Measurements from ENCODE around the gene LAMA4.
A peak's percentile ranks its signal among the peaks of the same experiment; 100 is the strongest.

The LAMA4 gene

DNA sequence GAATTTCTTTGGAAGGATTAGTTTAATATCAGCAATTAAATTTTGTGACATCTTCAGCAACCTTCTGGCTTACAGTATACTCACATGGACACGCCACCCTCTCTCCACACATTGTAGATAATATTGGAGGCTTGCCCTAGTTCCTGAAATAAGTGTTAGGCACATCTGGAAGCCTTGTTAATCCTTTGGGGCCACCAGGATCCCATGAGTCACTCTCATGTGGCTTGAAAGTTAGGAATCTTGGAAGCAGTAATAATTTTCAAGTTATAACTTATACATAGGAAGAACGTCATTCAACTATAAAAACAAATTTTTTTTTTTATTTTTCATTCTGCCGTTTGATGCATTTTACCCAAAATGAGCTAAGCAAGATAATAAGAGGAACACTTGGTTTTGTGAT lies 20.5 kb downstream of the LAMA4 start:
- H3K4me1 ChIP-seq (ENCODE audit: control insufficient read depth in 1 of 2, insufficient read depth in 2 of 2, low read length in 2 of 2): peaks cover 15 to 28% of the 10 kb centered on the region in 2 donors
- H3K27me3 ChIP-seq (ENCODE audit: low read depth, low read length): no peaks in the 10 kb centered on the region
- H3K4me3 ChIP-seq (ENCODE audit: low read depth in 1 of 2, low read length in 2 of 2): no peak overlapping the region
- H3K36me3 ChIP-seq (ENCODE audit: control insufficient read depth in 1 of 2, insufficient read depth in 2 of 2, low read length in 2 of 2): no peaks in the 10 kb centered on the region
- H3K9me3 ChIP-seq (ENCODE audit: control insufficient read depth in 1 of 2, low read length in 2 of 2): no peaks in the 10 kb centered on the region
- peak overlapping the region; percentile 90 for H3K27ac ChIP-seq (ENCODE audit: low read length)

DNA sequence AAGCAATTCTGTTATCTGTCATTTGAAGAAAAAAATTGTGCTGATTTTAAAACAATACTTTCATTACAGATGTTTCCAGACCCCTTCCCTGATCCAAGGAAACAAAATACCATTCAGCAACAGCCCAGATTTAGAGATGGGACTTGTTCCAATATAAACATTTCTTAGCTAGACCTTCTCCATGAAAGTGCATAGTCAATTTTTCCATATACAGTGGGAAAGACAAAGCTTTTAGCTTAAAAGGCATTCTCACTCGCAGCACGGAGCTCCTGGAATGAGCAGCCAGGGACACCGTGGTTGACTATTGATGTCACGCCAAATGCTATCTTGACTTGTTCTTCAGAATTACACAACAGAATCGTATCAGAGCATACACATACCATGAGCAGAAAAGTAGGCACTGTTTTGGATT lies 21.5 kb downstream of the LAMA4 start:
- Histone ChIP-seq H3K27me3 (ENCODE audit: low read depth, low read length) (no peaks in the 10 kb centered on the region), H3K4me3 (ENCODE audit: low read depth in 1 of 2, low read length in 2 of 2) (no peak overlapping the region), H3K27ac (ENCODE audit: low read length) (peak overlapping the region; percentile 90), H3K9me3 (ENCODE audit: control insufficient read depth in 1 of 2, low read length in 2 of 2) (no peaks in the 10 kb centered on the region), H3K36me3 (ENCODE audit: control insufficient read depth in 1 of 2, insufficient read depth in 2 of 2, low read length in 2 of 2) (no peaks in the 10 kb centered on the region), H3K4me1 (ENCODE audit: control insufficient read depth in 1 of 2, insufficient read depth in 2 of 2, low read length in 2 of 2) (peaks cover 10 to 28% of the 10 kb centered on the region in 2 donors)

DNA sequence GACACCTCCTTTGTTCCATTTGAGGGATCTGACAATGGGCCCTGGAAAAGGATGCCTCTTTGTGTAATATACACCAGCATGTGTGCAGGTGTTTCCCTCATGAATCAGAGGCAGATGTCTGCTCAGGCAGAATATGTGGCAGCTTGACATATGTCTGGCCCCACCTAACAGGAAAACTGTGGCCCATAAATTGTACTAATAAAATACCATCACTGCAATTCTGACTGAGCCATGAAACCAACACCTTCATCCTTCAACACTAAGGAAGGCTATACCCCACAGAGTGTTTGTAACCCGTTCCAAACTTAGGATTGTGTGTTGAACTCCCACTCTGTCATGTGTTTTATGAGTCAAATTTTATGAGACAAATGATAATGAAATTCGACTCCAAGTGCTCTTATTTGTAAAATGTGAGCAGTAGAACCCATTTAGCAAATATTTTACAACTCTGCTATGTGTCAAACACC lies 22.7 kb downstream of the LAMA4 start:
- Histone ChIP-seq H3K4me3 (ENCODE audit: low read depth in 1 of 2, low read length in 2 of 2) (no peak overlapping the region), H3K27ac (ENCODE audit: low read length) (peak overlapping the region; percentile 90), H3K4me1 (ENCODE audit: control insufficient read depth in 1 of 2, insufficient read depth in 2 of 2, low read length in 2 of 2) (peaks cover 6 to 25% of the 10 kb centered on the region in 2 donors), H3K27me3 (ENCODE audit: low read depth, low read length) (no peaks in the 10 kb centered on the region), H3K9me3 (ENCODE audit: control insufficient read depth in 1 of 2, low read length in 2 of 2) (no peaks in the 10 kb centered on the region), H3K36me3 (ENCODE audit: control insufficient read depth in 1 of 2, insufficient read depth in 2 of 2, low read length in 2 of 2) (no peaks in the 10 kb centered on the region)

DNA sequence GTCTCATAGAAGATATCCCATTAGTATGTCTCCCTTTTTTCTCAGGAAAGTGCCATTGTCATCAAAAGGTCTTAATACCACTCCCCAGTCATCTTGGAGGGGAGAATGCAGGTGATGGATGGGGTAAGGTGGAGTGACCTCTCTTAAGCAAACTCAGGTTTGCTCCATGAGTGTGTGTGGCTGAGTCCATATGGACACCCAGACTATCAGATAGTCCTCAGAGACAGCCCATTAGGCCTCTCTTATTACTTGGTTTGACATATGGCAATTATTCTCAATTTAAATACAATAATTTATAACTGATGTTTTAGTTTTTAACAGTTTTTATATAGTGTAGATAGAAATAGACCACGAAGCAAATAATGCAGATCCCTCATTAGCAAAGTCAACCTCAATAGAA lies 23.2 kb downstream of the LAMA4 start:
- Histone ChIP-seq H3K4me3 (ENCODE audit: low read depth in 1 of 2, low read length in 2 of 2) (no peak overlapping the region), H3K36me3 (ENCODE audit: control insufficient read depth in 1 of 2, insufficient read depth in 2 of 2, low read length in 2 of 2) (no peaks in the 10 kb centered on the region), H3K27ac (ENCODE audit: low read length) (peak overlapping the region; percentile 90), H3K9me3 (ENCODE audit: control insufficient read depth in 1 of 2, low read length in 2 of 2) (no peaks in the 10 kb centered on the region), H3K27me3 (ENCODE audit: low read depth, low read length) (no peaks in the 10 kb centered on the region), H3K4me1 (ENCODE audit: control insufficient read depth in 1 of 2, insufficient read depth in 2 of 2, low read length in 2 of 2) (peaks cover 7 to 30% of the 10 kb centered on the region in 2 donors)

DNA sequence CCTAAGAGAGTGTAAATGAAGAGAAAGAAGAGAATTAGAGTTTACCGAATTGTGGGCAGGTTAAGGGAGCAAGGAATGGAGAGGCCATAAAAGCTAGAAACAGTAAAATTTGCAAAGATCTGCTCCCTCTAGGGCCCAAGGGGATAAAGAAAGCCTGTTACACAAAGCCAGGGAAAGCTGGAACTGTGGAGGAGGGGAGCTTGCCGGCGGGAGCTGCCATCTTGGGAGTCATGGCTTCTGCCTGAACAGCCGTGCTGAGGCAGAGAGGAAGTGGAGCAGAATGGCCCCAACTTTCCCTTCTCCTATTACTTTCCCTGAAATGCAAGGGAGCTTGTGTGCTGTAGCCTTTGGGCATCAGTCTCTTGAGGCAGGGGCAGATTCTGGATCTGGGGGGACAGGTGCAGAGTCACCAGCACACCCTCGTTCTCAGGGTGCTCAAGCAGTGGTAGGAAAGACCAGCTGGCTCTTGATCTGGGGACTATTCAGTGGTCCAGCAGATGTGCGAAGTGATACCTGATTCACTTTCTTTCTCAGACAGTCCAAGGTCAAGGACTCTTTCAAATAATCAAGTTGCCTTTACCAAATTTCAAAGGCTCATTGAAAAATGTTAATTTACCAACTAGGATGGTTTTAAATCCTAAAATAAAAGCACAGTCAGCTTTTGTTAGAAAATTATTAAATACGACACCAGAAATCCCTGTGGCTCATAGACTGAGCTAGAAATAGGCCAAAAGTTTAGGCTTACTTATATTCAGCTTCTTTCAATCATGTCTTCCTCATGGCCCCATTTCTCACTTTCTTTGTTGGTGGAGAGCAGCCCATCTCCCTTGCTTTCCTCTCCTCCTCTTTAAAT lies 25.7 kb downstream of the LAMA4 start:
- Histone ChIP-seq H3K27me3 (ENCODE audit: low read depth, low read length) (no peaks in the 10 kb centered on the region), H3K36me3 (ENCODE audit: control insufficient read depth in 1 of 2, insufficient read depth in 2 of 2, low read length in 2 of 2) (no peaks in the 10 kb centered on the region), H3K4me1 (ENCODE audit: control insufficient read depth in 1 of 2, insufficient read depth in 2 of 2, low read length in 2 of 2) (peaks cover 10 to 32% of the 10 kb centered on the region in 2 donors), H3K9me3 (ENCODE audit: control insufficient read depth in 1 of 2, low read length in 2 of 2) (no peaks in the 10 kb centered on the region), H3K4me3 (ENCODE audit: low read depth in 1 of 2, low read length in 2 of 2) (no peak overlapping the region), H3K27ac (ENCODE audit: low read length) (peak overlapping the region; percentile 72)

DNA sequence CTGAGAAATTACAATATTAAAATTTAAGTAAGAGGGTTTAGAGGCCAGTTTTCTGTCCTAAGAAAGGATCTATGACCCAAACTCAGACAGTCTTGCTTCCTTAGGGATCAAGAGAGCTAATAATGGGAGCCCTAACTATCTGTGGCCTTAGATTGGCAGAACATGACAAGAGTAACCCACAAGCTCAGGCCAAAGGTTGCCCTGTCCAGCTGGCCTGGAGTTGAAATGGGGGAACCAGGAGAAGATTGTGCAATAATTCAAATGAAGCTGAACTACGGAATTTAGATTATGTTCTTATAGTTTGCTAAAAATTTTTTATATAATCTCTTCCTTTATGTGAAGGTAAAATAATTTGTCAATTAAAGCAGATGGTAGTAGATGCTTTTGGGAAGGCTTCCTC lies 26.4 kb downstream of the LAMA4 start:
- Histone ChIP-seq H3K36me3 (ENCODE audit: control insufficient read depth in 1 of 2, insufficient read depth in 2 of 2, low read length in 2 of 2) (no peaks in the 10 kb centered on the region), H3K9me3 (ENCODE audit: control insufficient read depth in 1 of 2, low read length in 2 of 2) (no peaks in the 10 kb centered on the region), H3K4me1 (ENCODE audit: control insufficient read depth in 1 of 2, insufficient read depth in 2 of 2, low read length in 2 of 2) (peaks cover 4 to 32% of the 10 kb centered on the region in 2 donors), H3K27me3 (ENCODE audit: low read depth, low read length) (no peaks in the 10 kb centered on the region), H3K4me3 (ENCODE audit: low read depth in 1 of 2, low read length in 2 of 2) (no peak overlapping the region), H3K27ac (ENCODE audit: low read length) (peak overlapping the region; percentile 72)

DNA sequence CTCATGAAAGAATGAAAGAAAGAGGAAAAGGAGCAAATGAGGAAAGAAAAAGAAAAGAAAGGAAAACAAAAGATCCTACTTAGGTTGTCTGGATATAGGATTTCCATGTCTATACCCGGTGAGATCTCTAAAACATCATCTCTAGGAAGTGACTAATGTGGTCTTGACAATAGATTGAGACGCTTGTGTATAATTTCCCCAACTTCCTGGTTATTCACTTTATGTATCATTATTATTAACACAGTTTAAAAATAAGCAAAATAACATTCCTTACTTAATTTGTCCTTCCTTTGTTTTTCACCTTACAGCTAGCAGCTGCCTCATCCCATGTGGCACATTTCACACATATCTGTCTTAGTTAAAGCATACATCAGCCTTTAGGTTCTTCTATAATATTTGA lies 27.0 kb downstream of the LAMA4 start:
- Histone ChIP-seq H3K36me3 (ENCODE audit: control insufficient read depth in 1 of 2, insufficient read depth in 2 of 2, low read length in 2 of 2) (no peaks in the 10 kb centered on the region), H3K4me1 (ENCODE audit: control insufficient read depth in 1 of 2, insufficient read depth in 2 of 2, low read length in 2 of 2) (peaks cover 4 to 35% of the 10 kb centered on the region in 2 donors), H3K27ac (ENCODE audit: low read length) (peak overlapping the region; percentile 72), H3K4me3 (ENCODE audit: low read depth in 1 of 2, low read length in 2 of 2) (no peak overlapping the region), H3K9me3 (ENCODE audit: control insufficient read depth in 1 of 2, low read length in 2 of 2) (no peaks in the 10 kb centered on the region), H3K27me3 (ENCODE audit: low read depth, low read length) (no peaks in the 10 kb centered on the region)

DNA sequence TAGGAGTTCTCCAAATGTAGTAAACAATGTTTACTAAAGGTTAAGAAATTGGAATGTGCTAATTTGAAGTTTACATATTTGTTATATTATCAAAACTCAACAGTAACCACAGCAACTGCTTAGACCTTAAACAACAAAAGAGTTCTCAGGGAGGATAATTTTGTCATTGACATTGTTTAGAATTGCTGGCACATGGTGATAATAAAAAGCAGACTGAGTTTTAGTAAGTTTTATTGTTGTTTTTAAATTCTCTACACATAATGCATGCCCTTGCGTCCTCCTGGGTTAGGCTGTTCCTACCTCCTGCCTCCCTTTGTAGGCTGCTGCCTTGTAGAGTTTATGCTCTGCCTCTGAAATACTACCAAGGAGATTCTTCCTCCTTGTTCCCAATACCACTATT lies 28.7 kb downstream of the LAMA4 start:
- no peaks in the 10 kb centered on the region for H3K36me3 ChIP-seq (ENCODE audit: control insufficient read depth in 1 of 2, insufficient read depth in 2 of 2, low read length in 2 of 2)
- H3K9me3 ChIP-seq (ENCODE audit: control insufficient read depth in 1 of 2, low read length in 2 of 2): no peaks in the 10 kb centered on the region
- H3K4me1 ChIP-seq (ENCODE audit: control insufficient read depth in 1 of 2, insufficient read depth in 2 of 2, low read length in 2 of 2): peaks cover 4 to 33% of the 10 kb centered on the region in 2 donors
- H3K4me3 ChIP-seq (ENCODE audit: low read depth in 1 of 2, low read length in 2 of 2): no peak overlapping the region
- no peaks in the 10 kb centered on the region for H3K27me3 ChIP-seq (ENCODE audit: low read depth, low read length)
- H3K27ac ChIP-seq (ENCODE audit: low read length): peak overlapping the region; percentile 92

DNA sequence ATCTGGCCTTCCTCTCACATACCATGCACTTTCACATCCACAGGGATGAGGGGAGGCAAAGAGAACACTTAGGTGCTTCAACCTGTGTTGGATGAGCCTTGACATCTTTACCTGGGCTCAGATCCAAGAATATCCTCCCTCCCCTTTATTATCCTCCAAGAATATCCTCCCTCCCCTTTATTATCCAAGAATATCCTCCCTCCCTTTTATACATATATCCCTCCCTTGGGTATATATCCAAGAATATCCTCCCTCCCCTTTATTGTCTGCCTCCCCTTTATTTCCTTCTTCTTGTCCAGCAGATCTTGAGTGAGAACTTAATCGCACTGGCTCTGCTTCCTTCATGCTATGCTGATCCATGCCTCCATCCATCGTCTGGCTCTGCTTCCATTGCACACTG lies 30.3 kb downstream of the LAMA4 start:
- Histone ChIP-seq H3K4me1 (ENCODE audit: control insufficient read depth in 1 of 2, insufficient read depth in 2 of 2, low read length in 2 of 2) (peaks cover 4 to 33% of the 10 kb centered on the region in 2 donors), H3K9me3 (ENCODE audit: control insufficient read depth in 1 of 2, low read length in 2 of 2) (no peaks in the 10 kb centered on the region), H3K27me3 (ENCODE audit: low read depth, low read length) (no peaks in the 10 kb centered on the region), H3K4me3 (ENCODE audit: low read depth in 1 of 2, low read length in 2 of 2) (peak overlapping the region in 1 of 2 donors; percentile 43), H3K36me3 (ENCODE audit: control insufficient read depth in 1 of 2, insufficient read depth in 2 of 2, low read length in 2 of 2) (no peaks in the 10 kb centered on the region), H3K27ac (ENCODE audit: low read length) (peak overlapping the region; percentile 92)

DNA sequence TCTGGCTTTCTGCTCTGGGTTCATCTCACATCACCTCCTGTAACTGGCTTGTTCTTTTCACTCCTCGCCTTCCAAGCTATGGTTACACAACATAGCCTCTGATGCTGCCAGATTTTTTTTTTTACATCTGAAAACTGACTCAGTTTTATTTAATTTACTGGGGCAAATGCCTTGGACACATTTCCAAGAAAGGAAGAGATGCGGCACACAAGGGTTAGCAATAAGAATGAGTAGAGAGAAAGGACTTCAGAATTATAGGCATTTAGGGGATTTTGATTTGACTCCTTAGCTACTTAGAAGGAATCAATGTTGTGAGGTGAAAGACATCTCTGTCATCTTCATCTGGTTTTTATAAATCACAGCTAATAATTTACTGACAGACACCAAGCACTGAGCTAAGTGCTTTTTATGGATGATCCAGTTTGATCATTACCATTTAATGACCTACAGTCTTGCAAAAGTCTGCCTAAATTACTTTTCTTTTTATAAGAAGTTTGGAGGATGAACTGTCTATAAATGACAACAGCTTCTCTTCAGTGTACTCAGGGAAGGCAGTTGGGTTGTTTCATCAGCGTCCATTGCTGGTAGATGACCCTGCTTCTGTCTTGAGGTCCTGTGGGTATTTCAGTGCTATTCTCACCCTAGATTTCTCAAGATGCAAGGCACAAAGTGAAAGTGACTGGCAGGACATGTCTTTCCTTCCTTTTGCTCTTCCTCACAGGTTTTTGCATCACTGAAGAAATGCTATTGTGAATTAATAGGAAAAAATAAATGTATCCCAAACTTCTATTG lies 31.1 kb downstream of the LAMA4 start:
- H3K9me3 ChIP-seq (ENCODE audit: control insufficient read depth in 1 of 2, low read length in 2 of 2): no peaks in the 10 kb centered on the region
- no peaks in the 10 kb centered on the region for H3K36me3 ChIP-seq (ENCODE audit: control insufficient read depth in 1 of 2, insufficient read depth in 2 of 2, low read length in 2 of 2)
- peak overlapping the region in 1 of 2 donors; percentile 43 for H3K4me3 ChIP-seq (ENCODE audit: low read depth in 1 of 2, low read length in 2 of 2)
- no peaks in the 10 kb centered on the region for H3K27me3 ChIP-seq (ENCODE audit: low read depth, low read length)
- peak overlapping the region; percentile 92 for H3K27ac ChIP-seq (ENCODE audit: low read length)
- H3K4me1 ChIP-seq (ENCODE audit: control insufficient read depth in 1 of 2, insufficient read depth in 2 of 2, low read length in 2 of 2): peaks cover 4 to 35% of the 10 kb centered on the region in 2 donors
